DND-41 (cell line): ENCODE data around the gene PRKG2.

Experiments
- ATAC-seq: fragments of 200-7000 bp; cut with Tn5 transposase; 3 replicates; pipeline ENCODE4 v1.9.1; 2021; ENCODE audit warnings: low read depth; ENCODE audit not compliant: insufficient read depth
- DNase-seq: peaks from one replicate; pipeline ENCODE4 v3.0.0-alpha.2; 2020
- H2AFZ ChIP-seq: 2 replicates; pipeline ENCODE4 v1.6.0; 2012; ENCODE audit warnings: low read depth, low read length
- H3K27ac ChIP-seq: 2 replicates; pipeline ENCODE4 v1.5.1; 2012; ENCODE audit warnings: low read length, inconsistent platforms
- H3K27me3 ChIP-seq: fragments of 200-600 bp; sonication (generic); 2 replicates; pipeline ENCODE4 v1.6.0; 2012; ENCODE audit warnings: low read length, mild to moderate bottlenecking, inconsistent platforms; ENCODE audit not compliant: insufficient read depth, poor library complexity
- H3K36me3 ChIP-seq: 2 replicates; pipeline ENCODE4 v1.5.1; 2012; ENCODE audit warnings: low read length, inconsistent platforms; ENCODE audit not compliant: insufficient read depth
- H3K4me1 ChIP-seq: 2 replicates; pipeline ENCODE4 v1.5.1; 2012; ENCODE audit warnings: mild to moderate bottlenecking, low read length; ENCODE audit not compliant: insufficient read depth
- H3K4me2 ChIP-seq: 2 replicates; pipeline ENCODE4 v1.6.0; 2012; ENCODE audit warnings: mild to moderate bottlenecking, moderate library complexity, low read length, inconsistent platforms; ENCODE audit not compliant: insufficient read depth
- H3K4me3 ChIP-seq, 2 experiments: fragments of 200-600 bp in 1 of 2; shearing (Covaris generic) in 1 of 2; 2 replicates each; pipeline ENCODE4 v1.5.1; 2012 to 2016; ENCODE audit warnings: inconsistent platforms in 2 of 2, low read length in 2 of 2, mild to moderate bottlenecking in 2 of 2, low read depth in 1 of 2, moderate library complexity in 1 of 2
- H3K79me2 ChIP-seq: 2 replicates; pipeline ENCODE4 v1.6.0; 2012; ENCODE audit warnings: low read length, inconsistent platforms; ENCODE audit not compliant: insufficient read depth
- H3K9ac ChIP-seq: 2 replicates; pipeline ENCODE4 v1.6.0; 2012; ENCODE audit warnings: low read depth, mild to moderate bottlenecking, inconsistent platforms, low read length, moderate library complexity
- H3K9me3 ChIP-seq: 2 replicates; pipeline ENCODE4 v1.5.1; 2012; ENCODE audit warnings: low read length, moderate library complexity, mild to moderate bottlenecking, inconsistent platforms; ENCODE audit not compliant: insufficient read depth, severe bottlenecking
- H4K20me1 ChIP-seq: 2 replicates; pipeline ENCODE4 v1.6.0; 2012; ENCODE audit warnings: low read length; ENCODE audit not compliant: insufficient read depth
- CTCF ChIP-seq: IDR thresholded peaks from 2 replicates; pipeline ENCODE4 v1.5.1; 2012; ENCODE audit warnings: borderline replicate concordance, low read length, moderate library complexity, mild to moderate bottlenecking; ENCODE audit not compliant: poor library complexity, severe bottlenecking; ENCODE audit errors: extremely low read depth
- EZH2 ChIP-seq: IDR thresholded peaks from 3 replicates; pipeline ENCODE4 v1.6.1; 2012; ENCODE audit warnings: borderline replicate concordance, low read depth, mild to moderate bottlenecking, moderate library complexity, low read length, inconsistent platforms; ENCODE audit not compliant: severe bottlenecking

The PRKG2 gene

GRCh38 chr4:81142744-81143143, 72.3 kb downstream of the PRKG2 start:
- Histone ChIP-seq H3K9ac (no peak overlapping the region), H3K27ac (no peak overlapping the region)
- DNase-seq: no peak

GRCh38 chr4:81137894-81138293, 77.1 kb downstream of the PRKG2 start:
- Histone ChIP-seq H3K4me1 (peaks cover 4% of the 10 kb centered on the region), H3K36me3 (no peaks in the 10 kb centered on the region), H3K9me3 (no peaks in the 10 kb centered on the region), H4K20me1 (no peaks in the 10 kb centered on the region), H3K9ac (no peak overlapping the region), H3K79me2 (no peaks in the 10 kb centered on the region), H3K4me2 (no peak overlapping the region), H3K4me3 (no peak overlapping the region), H2AFZ (no peak overlapping the region), H3K27ac (no peak overlapping the region), H3K27me3 (no peaks in the 10 kb centered on the region)
- DNase-seq: no peak
- TF ChIP-seq CTCF (no peak), EZH2 (no peak)
- ATAC-seq: no peak

More at GRCh38 chr4:81142744-81143143, 72.3 kb downstream of the PRKG2 start:
- Histone ChIP-seq H4K20me1 (no peaks in the 10 kb centered on the region), H2AFZ (no peak overlapping the region), H3K79me2 (no peaks in the 10 kb centered on the region), H3K9me3 (no peaks in the 10 kb centered on the region), H3K4me1 (peaks cover 8% of the 10 kb centered on the region), H3K4me3 (no peak overlapping the region), H3K36me3 (no peaks in the 10 kb centered on the region), H3K4me2 (no peak overlapping the region), H3K27me3 (no peaks in the 10 kb centered on the region)
- TF ChIP-seq EZH2 (no peak), CTCF (no peak)
- ATAC-seq: no peak

- no peaks in the 10 kb centered on the region for H3K79me2 ChIP-seq
- no peaks in the 10 kb centered on the region for H3K36me3 ChIP-seq
- no peak for ATAC-seq
- H3K27me3 ChIP-seq: no peaks in the 10 kb centered on the region
- no peak overlapping the region for H2AFZ ChIP-seq
- no peak overlapping the region for H3K4me3 ChIP-seq
- no peak overlapping the region for H3K9ac ChIP-seq
- H3K4me2 ChIP-seq: no peak overlapping the region
- H3K9me3 ChIP-seq: no peaks in the 10 kb centered on the region
- no peak overlapping the region for H3K27ac ChIP-seq
- TF ChIP-seq EZH2 (no peak), CTCF (no peak)
- no peak for DNase-seq
- H4K20me1 ChIP-seq: no peaks in the 10 kb centered on the region
- H3K4me1 ChIP-seq: no peaks in the 10 kb centered on the region
These were observed 77.6 kb downstream of the PRKG2 start for GRCh38 chr4:81137446-81137845.
